ENCODE measurements around the gene PDILT. TPM values are rescaled to one million over a fixed set of nuclear protein-coding genes. Genes with fewer than 3 reads are reported as not detected.
"Not testable (repeated sequence)": the region's sequence is repeated elsewhere in the genome, so short reads cannot be mapped to it uniquely, and the experiment has no call there.

Gene PDILT
- total RNA-seq, 1 experiment from 2014 or later: not detected

DNA sequence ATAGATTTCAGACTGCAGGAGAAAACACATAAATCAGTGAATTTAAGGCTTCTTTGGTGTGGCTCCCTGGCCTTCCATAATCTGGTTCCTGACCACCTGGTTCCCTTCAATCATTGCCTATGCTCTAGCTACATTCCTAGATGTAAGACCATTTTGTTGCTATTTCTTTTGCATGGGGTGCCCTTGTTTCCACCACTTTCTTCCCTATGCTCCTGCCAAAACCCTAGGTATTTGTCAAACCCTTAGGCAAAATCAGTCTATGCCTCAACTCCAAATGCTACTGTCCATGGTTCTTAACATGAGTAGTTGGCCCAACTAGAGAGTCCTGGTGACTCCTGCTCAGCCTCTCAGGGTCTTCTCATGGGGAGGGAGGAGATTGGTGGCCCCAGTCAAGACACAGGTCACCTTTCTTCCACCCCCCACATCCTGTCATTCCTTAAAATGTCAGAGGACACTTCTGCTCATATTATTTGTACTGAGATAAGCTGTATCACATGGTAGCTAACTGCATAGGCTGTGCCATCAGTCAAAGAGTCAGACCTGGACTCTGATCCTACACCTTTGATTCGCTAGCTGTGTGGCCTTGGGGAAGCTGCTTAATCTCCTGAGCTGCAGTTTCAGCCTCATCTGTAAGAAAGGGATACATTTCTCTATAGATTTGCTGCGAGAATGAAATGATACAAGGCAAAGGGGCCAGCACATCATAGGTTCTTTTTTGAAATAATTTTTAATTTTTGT, 19.8 kb upstream of the PDILT start:
- POLR2A ChIA-PET: no interaction called here
- H3K4me3 Mint-ChIP-seq (ENCODE audit: unreplicated experiment): no peak overlapping the region
- H3K9me3 Mint-ChIP-seq (ENCODE audit: unreplicated experiment): peaks cover 10% of the 10 kb centered on the region
- CTCF ChIA-PET: no interaction called here
- no peaks in the 10 kb centered on the region for H3K4me1 Mint-ChIP-seq (ENCODE audit: low read depth, unreplicated experiment)
- H3K27me3 Mint-ChIP-seq (ENCODE audit: insufficient read depth, unreplicated experiment): no peaks in the 10 kb centered on the region
- Histone ChIP-seq H3K4me1 (no peaks in the 10 kb centered on the region), H3K36me3 (ENCODE audit: control insufficient read depth, insufficient read depth, low read length) (no peaks in the 10 kb centered on the region), H3K4me3 (ENCODE audit: low read depth, low read length) (no peak overlapping the region), H3K9me3 (no peaks in the 10 kb centered on the region), H3K27me3 (replicated peaks; ENCODE audit: control insufficient read depth, insufficient read depth, low read length) (no peaks in the 10 kb centered on the region)
- H3K36me3 Mint-ChIP-seq (ENCODE audit: insufficient read depth, unreplicated experiment): no peaks in the 10 kb centered on the region
- no peak for DNase-seq
- intact Hi-C loops (cut with micrococcal nuclease; ENCODE audit: unreplicated experiment): no loop called here
- H3K27ac Mint-ChIP-seq (ENCODE audit: unreplicated experiment): no peak overlapping the region
- TF ChIP-seq, protein P1, sequence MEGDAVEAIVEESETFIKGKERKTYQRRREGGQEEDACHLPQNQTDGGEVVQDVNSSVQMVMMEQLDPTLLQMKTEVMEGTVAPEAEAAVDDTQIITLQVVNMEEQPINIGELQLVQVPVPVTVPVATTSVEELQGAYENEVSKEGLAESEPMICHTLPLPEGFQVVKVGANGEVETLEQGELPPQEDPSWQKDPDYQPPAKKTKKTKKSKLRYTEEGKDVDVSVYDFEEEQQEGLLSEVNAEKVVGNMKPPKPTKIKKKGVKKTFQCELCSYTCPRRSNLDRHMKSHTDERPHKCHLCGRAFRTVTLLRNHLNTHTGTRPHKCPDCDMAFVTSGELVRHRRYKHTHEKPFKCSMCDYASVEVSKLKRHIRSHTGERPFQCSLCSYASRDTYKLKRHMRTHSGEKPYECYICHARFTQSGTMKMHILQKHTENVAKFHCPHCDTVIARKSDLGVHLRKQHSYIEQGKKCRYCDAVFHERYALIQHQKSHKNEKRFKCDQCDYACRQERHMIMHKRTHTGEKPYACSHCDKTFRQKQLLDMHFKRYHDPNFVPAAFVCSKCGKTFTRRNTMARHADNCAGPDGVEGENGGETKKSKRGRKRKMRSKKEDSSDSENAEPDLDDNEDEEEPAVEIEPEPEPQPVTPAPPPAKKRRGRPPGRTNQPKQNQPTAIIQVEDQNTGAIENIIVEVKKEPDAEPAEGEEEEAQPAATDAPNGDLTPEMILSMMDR (IDR thresholded peaks at IDR 0.05; ENCODE audit: insufficient read depth in 1 of 2, low read depth in 1 of 2, low read length in 1 of 2, severe bottlenecking in 1 of 2, unreplicated experiment in 1 of 2): no peak
- BruUV-seq (replicated peaks): no TSS peak

DNA sequence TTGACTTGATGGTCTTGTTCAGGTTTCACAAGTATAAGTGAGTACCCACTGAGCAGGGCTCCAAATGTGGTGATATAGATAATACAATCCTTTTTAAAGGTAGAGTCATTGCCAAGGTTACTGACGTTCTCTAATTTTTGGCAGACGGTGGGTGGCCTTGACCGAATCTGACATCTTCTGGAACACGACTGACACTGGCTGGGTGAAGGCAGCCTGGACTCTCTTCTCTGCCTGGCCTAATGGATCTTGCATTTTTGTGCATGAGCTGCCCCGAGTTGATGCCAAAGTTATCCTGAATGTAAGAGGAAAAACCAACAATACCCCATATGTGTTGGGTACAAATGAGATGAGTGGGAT, 19.2 kb upstream of the PDILT start:
- H3K4me3 Mint-ChIP-seq (ENCODE audit: unreplicated experiment); H3K4me1 ChIP-seq; H3K27ac Mint-ChIP-seq (ENCODE audit: unreplicated experiment); H3K36me3 ChIP-seq (ENCODE audit: control insufficient read depth, insufficient read depth, low read length); POLR2A ChIA-PET; CTCF ChIA-PET; DNase-seq; H3K4me3 ChIP-seq (ENCODE audit: low read depth, low read length); H3K9me3 Mint-ChIP-seq (ENCODE audit: unreplicated experiment); intact Hi-C loops (cut with micrococcal nuclease; ENCODE audit: unreplicated experiment); H3K27me3 Mint-ChIP-seq (ENCODE audit: insufficient read depth, unreplicated experiment); H3K4me1 Mint-ChIP-seq (ENCODE audit: low read depth, unreplicated experiment); H3K9me3 ChIP-seq; H3K36me3 Mint-ChIP-seq (ENCODE audit: insufficient read depth, unreplicated experiment); BruUV-seq (replicated peaks); H3K27me3 ChIP-seq (replicated peaks; ENCODE audit: control insufficient read depth, insufficient read depth, low read length): not testable (repeated sequence)

DNA sequence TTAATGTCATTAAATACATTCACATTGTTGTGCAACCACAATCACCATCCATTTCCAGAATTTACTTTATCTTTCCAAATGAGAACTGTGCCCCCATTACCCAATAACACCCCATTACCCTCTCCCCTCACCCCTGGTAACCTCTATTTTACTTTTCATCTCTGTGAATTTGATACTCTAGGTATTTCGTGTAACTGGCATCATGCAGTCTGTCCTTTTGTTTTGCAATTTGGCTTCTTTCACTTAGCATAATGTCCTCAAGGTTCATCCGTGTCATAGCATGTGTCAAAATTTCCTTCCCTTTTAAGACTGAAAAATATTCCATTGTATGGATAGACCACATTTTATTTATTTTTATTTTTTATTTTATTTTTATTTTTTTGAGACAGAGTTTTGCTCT, 17.2 kb upstream of the PDILT start:
- H3K27ac Mint-ChIP-seq (ENCODE audit: unreplicated experiment); H3K4me3 ChIP-seq (ENCODE audit: low read depth, low read length); H3K4me3 Mint-ChIP-seq (ENCODE audit: unreplicated experiment); H3K9me3 ChIP-seq; DNase-seq; H3K4me1 Mint-ChIP-seq (ENCODE audit: low read depth, unreplicated experiment); H3K36me3 Mint-ChIP-seq (ENCODE audit: insufficient read depth, unreplicated experiment); CTCF ChIA-PET; H3K36me3 ChIP-seq (ENCODE audit: control insufficient read depth, insufficient read depth, low read length); POLR2A ChIA-PET; H3K27me3 Mint-ChIP-seq (ENCODE audit: insufficient read depth, unreplicated experiment); intact Hi-C loops (cut with micrococcal nuclease; ENCODE audit: unreplicated experiment); H3K27me3 ChIP-seq (replicated peaks; ENCODE audit: control insufficient read depth, insufficient read depth, low read length); H3K9me3 Mint-ChIP-seq (ENCODE audit: unreplicated experiment); H3K4me1 ChIP-seq; BruUV-seq (replicated peaks): not testable (repeated sequence)

DNA sequence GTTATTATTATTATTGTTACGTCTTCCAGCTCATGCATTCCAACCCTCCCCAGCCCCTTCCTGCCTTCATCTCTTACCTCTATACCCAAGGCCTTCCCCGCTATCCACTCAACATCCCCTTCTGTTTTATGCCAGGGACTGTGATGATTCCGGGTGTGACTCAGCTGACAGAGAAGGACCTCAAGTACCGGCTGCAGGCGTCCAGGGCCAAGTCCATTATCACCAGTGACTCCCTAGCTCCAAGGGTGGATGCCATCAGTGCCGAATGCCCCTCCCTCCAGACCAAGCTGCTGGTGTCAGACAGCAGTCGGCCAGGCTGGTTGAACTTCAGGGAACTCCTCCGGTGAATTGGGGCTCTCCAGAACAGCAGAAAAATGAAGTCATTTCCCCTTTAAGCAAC, 14.6 kb upstream of the PDILT start:
- H3K4me3 ChIP-seq (ENCODE audit: low read depth, low read length); CTCF ChIA-PET; intact Hi-C loops (cut with micrococcal nuclease; ENCODE audit: unreplicated experiment); H3K9me3 ChIP-seq; DNase-seq; H3K4me1 ChIP-seq; H3K36me3 ChIP-seq (ENCODE audit: control insufficient read depth, insufficient read depth, low read length); POLR2A ChIA-PET; H3K9me3 Mint-ChIP-seq (ENCODE audit: unreplicated experiment); H3K4me1 Mint-ChIP-seq (ENCODE audit: low read depth, unreplicated experiment); H3K4me3 Mint-ChIP-seq (ENCODE audit: unreplicated experiment); H3K27ac Mint-ChIP-seq (ENCODE audit: unreplicated experiment); BruUV-seq (replicated peaks); H3K36me3 Mint-ChIP-seq (ENCODE audit: insufficient read depth, unreplicated experiment); H3K27me3 ChIP-seq (replicated peaks; ENCODE audit: control insufficient read depth, insufficient read depth, low read length): not testable (repeated sequence)
- H3K27me3 Mint-ChIP-seq (ENCODE audit: insufficient read depth, unreplicated experiment): peaks cover 12% of the 10 kb centered on the region
